NCI-H1105 treated with DMSO at 0.1 percent for 48 hours (cell line): Measurements from ENCODE around the gene SELP.

Experiments
- DNase-seq: peaks from one replicate; lab custom pipeline; 2025; lab: John Stamatoyannopoulos, UW

Gene SELP

DNA sequence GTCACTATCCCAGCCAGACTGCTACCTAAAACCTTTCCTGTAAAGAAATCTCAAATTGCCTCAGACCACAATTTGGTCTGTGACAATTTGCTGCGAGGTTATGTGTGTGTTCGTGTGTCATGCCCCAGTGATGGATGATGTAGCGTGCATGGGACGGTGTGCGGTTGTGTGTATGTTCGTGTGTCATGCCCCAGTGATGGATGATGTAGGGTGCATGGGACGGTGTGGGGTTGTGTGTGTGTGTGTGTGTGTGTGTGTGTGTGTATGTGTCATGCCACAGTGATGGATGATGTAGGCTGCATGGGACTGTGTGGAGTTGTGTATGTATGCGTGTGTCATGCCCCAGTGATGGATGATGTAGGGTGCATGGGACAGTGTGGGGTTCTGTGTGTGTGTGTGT lies 9.4 kb downstream of the SELP start:
- DNase-seq, result no peak

DNA sequence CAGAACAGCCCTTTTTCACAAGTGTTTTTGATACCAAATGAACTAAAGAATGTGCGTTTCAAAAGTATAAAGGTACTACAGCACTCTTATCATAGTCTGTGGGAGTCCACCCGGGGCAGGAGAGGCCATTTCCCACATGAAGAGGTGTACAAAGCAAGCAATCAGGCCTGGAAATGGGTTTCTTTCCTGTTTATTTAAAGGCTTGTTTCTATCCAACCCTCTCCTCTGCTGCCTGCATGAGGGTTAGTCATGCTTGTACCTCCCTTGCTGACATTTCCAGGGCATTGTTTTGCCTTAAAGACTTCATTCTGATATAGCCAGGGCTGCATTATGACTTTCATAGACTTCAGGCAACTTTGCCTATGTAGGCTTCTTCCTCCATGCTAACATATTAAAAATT lies 11.6 kb downstream of the SELP start:
- no peak for DNase-seq

DNA sequence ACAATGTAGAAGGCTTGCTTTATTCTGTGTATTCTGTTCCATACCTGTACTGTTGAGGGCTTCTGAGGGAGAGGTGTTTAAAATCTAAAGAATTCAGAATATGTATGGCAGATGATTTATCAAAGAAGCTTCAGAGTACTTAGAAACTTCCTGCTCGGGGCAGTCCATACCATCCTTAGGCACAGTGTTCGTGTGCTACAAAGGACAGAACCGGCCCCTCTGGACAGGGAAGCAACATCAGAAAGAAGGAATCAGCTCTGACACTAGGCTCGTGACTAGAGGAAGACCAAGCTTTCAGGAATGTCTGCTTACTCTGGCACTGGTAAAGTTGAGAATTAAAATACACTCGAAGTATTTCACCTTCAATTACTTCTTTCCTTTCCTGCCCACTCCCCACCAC lies 14.1 kb downstream of the SELP start:
- DNase-seq, result no peak

DNA sequence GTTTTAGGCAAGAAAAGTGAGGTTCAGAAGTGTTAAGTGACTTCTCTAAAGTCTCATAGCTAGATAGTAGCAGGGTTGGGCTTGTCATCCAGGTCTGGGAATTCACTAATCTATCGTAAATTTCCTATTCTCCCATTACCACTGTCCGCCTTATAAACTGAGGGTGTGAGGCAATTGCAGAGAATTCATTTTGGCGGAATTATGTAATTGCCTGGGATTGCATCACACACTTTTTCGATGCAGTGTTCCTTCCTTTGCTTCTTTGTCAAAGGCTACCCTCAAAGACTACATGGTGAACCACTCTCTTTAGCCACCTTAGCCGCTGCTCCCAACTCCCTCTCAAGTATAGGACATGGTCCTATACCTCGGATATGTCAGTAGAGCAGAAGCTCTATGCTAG lies 19.1 kb downstream of the SELP start:
- DNase-seq, result no peak

DNA sequence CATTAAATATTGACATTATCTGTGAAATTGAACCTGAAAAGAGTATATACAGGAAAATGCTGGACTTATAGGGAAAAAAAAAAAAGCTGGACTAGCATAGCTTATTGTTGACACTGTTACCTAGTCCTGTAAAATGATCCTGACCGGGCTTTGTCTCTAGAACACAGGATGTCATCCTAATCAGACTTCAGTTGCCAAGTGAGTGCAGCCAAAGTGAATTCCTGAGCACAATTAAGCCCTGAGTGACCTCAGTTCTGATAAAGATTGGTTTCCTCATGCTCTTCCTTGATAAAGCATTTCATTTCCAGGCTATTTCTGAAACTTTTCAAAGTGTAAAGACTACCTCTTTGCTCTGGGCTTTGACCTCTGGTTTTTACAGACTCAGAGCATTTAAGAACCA lies 19.8 kb downstream of the SELP start:
- no peak for DNase-seq

DNA sequence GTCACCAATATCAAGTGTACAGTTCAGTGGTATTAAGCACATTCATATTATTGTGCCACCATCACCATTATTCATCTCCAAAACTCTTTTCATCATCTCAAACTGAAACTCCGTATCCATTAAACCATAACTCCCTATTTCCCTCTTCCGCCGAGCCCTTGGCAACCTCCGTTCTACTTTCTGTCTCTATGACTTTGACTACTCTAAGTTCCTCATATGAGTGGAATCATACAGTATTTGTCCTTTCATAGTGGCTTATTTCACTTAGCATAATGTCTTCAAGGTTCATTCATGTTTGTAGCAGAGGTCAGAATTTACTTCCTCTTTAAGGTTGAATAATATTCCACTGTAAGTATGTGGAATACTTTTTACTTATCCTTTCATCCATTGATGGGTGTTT lies 21.7 kb downstream of the SELP start:
- no peak for DNase-seq

DNA sequence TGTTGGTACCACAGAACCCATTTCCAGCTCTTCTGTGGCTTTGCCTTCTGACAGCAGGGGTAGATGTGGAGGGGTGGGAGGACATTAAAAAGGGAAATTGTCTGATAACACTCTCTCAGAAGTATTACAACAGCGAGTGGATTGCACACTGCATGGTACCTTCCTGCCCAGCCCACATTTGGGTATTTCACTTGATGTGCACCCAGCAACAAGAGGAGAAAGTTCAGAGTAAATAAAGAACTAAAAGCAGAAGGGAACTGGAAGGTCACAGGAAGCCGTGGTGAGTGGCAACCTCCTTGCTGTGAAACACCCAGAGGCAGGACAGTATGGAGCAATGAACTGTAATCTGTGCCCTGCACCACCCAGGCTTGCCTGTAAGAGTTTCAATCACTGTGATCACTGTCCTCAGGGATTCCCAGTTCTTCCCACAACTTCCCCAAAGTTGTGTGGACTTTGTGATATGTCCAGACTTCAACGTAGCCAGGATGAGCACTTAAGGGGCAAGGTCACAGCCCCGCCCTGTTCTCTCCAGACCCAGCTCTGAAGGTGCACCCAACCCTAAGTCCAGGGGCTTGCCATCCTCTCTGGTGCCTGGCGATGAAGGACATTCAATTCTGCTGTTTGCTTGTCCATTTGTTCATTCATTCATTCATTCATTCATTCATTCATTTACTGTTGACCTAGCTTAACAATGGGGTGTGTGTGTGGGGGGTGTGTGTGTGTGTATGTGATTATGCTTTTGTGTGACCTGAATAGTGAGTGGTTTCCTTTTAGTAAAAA lies 25.0 kb downstream of the SELP start:
- no peak for DNase-seq

DNA sequence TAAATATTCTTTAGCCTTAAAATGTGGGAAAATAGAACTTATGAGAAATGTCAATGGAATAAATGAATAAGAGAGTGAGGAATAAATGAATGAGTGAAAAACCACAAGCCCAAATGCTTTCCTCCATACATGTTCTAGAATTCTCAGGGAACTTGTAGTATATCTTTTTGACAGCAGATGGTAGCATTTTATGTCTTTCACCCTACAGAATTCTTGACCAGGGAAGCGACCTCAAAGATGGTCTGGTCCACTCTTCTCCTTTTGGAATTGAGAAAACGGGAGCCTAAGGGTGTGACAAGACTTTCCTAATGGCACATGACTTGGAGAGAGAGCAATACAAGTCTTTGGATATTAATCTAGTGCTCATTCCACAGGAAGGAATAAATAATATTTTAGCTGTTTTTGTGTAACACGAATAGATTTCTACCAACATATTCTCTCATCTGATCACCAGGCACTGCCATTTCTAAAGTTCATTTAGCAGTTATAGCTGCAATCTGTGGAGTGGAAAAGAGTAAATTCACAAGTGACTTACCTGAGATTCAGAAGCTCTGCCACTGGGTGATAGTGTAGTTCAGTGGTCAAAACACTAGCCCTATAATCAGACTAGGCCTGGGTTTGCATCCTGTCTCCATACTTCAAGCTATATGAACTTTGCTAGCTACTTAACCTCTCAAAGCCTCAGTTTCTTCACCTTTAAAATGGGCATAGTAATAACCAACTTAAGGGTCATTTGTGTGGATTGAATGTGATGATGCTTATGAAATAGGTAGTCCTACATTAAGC lies 28.6 kb downstream of the SELP start:
- DNase-seq, result peak; percentile 31

DNA sequence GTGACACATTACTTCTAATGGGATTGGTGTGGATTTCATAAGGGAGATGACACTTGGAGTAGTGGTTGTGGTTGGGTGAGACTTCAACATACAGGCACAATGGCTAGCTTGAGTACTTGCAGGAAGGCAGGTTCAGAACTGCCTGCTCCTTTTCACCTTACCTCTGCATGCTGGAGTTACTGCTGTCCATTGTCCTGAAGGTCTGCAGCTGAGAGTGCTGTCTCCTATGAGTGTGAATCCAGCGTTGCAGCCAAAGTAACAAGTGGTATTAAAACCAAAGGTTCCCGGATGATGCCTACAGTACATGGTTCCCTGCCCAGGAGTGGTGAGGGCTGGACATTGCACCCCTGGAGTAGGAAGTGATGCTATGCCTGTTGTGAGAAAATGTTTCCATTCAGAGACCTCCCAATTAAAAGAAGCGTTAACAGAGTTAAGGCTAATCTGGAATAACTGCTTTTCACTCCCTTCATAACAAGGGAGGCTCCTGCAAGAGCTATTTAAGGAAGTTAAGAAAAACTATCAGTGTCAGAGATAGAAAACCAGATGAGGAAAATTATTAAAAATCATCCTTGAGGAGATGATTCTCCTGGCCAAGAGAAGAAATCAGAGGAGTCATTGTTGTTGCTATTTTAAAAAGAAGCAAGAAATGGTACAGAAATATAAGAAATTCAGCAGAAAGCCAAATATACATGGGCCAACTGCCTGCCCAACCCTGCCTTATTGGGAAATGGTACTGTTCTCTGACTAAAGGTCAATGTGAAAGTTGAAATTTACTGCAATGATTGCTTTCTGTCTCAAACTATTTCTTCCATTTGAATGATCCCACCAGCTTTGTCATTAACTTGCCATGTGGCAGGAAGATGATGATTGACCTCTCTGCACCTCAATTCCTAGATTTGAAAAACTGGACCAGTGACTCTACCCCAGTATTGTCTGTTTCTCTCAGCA lies 33.9 kb downstream of the SELP start:
- no peak for DNase-seq

DNA sequence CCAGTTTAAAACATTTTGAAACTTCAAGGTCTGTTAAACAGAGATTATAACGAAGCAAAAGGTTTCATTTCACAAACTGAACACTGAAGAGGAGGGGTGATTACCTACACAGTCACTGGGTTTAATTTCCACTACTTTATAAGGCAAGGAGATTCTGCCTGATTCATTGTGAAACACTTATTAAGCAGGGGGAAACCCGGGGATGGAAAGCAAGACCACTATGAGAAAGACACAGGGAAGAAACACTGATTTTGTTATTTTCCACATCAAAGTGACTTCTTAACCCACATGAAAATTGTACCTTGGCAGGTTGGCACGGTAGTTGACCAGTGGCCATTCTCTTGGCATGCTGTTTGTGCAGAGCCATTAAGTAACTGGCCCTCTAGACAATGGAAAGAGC lies 35.5 kb downstream of the SELP start:
- DNase-seq, result no peak

DNA sequence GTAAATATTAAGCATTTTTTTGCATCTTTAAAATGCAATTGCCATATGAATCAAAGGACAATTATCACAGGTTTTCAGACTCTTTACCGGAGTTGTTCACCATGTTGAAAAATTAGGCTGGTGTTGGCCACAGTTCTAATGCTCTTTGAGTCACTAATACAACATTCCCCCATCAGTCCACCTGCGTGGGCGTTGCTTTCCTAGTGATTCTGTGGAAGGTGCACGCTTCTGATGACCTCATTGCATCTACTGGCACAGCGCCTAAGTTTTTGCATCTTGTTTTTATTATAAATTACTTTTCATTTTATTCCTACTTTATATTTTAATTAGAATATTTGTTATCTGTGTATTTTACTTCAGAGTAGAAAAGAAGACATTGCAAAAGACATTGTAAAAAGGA lies 39.0 kb downstream of the SELP start:
- DNase-seq, result no peak

DNA sequence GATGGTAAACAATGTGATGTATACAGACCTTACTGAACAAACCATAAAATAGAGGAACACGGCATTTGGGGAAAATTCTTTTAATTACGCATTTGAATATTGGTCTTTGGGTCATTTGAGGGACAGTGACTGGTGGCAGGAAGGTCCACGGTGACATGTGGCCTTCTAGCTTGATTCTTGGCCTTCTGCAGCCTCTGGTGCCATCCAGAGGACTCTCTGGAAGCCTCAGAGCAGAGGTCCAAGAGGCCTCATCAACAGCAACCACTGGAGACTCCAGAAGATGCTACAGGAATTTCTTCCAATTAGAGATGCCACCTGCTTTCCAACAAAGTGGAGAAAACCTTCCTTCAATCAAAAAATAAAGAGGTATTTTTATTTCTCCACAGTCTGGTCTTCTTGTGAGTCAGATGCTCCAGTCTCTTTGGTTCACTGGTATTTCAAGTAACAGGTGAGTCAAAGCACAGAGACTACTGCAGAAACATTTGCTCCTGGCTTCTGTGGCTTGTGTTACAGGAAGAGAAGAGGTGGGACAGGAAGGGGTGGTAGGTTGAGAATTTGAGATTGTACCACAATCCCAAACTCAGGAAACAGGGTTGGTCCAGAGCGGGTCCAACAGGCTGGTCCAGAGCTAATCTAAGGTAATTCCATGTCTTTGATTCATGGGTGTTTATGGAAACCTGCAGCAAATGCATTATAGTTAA lies 41.0 kb downstream of the SELP start:
- no peak for DNase-seq

DNA sequence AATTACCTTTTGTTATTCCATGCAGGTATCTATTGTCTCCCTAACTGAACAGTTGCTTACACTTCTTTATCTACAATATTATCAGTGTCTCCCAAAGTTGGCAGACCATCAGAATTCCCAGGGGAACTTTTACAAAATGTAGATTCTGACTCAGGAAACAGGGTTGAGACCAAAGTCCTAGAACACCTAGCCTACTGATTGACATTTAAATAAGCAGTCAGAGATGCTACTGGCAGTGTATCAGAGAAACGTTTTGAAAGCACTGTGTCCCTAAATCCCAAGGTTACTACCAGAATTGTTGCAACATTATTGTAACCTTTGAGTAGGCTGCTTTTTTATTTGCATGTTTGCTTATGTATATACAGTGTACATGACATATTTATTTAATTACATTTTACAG lies 41.8 kb downstream of the SELP start:
- DNase-seq, result no peak

DNA sequence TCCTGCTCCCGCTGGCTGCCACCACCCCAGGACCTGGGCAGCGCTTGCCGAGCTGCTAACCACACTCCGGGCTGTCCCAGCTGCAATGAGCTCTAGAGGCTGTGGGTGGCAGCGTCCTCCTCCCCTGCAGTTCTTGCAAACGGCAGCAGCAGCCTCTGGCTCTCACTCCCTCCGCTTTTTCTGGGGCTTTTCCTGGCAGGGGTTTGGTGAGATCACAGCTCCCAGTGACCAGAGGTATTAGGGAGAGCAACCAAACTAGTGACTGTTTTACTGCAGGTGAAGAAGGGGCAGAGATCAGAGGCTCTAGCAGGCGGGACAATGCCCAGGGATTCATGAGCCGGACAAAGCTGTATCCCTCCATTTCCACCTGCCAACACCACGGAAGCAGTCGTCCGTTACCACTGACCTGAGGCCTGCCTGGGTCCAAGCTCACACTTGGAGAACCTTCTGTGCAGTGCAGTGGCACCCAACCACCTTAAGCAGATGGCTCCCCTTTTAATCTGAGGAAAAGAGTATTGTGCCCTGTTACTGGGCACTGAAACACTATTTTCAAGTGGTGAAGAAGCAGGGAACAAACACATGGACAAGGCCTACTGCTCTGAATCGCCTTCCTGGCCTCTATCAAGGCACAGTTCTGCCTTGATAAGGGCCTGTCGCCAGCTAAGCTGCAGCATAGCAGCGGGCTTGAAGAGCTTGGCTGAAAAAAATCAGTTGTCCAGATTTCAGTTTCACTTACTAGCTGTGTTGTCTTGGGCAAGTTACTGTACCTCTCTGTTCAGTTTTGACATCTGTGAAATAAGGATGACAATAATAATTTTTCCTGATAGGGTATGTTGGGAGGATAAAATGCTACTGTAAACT lies 43.3 kb downstream of the SELP start, which contains the start of gene F5:
Gene F5, minus strand, starts transcription at position 87 of the 861 bp plus-strand sequence. CDS start 95 bp downstream, outside the sequence.
- peak; percentile 47 for DNase-seq

DNA sequence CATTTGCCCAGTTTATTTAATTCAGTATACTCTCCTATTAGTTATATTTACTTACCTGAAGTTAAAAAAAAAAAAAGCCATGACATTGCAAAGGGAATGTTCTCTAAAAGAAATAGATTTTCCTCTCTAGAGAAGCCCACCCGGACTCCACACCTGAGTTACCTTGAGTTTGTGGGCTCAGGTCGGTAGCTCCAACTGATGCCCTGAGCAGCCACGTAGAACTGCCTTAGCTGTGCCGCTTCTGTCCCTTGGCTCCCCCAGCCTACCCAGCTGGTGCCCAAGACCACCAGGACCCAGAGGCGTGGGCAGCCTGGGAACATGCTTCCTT lies 43.9 kb downstream of the SELP start:
- no peak for DNase-seq

DNA sequence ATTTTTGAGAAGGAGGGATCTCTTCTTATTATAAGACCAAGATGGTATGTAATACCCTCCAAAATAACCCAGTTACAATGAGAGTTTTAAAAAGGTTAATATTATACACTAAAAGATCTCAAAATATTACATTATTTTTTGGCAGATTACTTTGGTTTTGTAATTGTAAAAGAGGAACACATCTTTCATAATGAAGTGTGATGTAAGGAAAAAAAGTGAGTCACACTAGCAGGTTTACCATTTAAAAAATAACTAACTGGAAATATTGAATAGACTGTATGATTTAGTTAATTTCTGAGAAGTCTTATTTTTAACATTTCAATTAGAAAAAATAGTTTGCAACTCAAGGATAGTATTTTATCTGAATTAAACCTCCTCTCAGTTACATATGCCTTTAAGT lies 44.7 kb downstream of the SELP start:
- DNase-seq, result no peak

DNA sequence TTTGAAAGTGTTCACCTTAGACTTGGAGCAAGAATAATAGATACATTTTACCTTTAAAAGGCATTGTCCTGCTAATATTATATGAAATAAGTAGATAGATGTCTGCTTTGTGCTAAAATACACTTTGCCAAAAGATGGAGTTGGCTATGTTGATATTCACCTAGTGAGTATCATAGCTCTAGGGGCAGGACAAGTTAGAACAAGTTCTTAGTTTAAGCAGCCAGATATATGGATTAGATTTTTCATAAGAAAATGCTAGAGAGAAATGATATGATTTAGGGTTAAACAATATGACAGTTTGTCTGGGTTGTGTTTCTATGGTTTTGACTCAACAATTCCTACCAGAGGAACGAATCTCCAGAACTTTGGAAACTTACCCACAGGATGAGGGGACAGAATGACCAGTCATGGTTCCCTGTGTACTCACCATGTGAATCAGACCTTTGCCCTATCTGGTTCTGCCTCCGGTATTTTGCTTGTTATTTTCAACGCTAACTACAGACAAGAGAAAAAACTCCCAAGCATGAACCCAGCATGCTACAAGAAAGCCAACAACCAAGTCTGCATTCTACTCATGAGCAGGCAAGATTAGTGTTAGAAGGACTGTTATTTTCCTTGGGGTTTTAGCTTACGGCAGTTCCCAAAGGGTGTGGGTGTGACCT lies 45.3 kb downstream of the SELP start:
- no peak for DNase-seq

DNA sequence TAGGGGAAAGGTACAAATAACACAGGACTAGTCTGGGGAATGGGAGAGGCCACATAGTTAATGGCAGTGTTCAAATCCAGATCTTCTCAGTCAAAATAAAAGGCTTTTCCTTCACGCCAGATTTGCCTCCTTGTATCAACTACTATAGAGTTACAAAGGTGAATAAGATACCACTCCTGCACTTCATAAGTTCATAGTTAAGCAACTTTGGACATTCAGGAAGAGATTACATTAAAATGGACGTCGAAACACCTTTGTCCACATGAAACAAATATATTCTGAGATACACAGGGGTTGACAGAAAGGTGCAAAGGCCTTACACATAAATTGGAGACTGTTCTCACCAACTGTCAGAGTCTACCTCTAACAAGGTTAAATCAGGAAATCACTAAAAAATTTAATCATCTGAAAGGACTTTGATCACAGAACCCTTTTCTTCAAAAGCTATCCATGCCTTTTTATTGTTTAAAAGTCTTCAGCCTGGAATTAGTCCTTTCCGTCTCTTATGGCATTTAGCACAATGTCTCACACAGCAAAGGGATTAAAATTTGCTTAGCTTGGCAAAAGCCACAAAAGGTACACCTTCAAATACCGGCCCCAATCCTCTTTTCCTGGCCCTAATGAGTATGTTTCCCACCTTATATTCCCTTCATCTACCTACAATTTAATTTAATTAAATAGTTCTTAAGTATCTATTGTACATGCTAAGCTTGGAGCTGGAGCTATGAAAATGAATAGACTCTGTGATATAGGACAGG lies 51.8 kb downstream of the SELP start:
- DNase-seq, result no peak

DNA sequence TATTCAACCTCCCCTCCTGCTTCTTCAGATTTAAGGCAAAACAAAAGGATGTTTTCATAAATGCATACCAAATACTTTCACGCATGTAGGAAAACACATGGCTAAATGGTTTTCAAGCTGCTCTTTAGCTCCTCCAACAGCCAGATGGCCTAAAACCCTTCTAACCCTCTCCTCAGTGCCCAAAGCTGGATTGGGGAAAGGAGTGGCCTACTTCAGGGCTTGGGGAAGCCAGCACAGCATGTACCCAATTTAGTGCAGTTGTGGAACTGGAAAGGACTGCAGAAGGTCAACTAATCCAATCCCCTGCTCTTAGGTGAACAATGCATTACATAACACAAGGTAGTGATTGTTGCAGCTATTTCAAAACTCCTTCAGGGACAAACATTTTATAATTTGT lies 53.0 kb downstream of the SELP start:
- no peak for DNase-seq
